ENCODE results near the gene POU5F1.
"Not testable (repeated sequence)": the region's sequence is repeated elsewhere in the genome, so short reads cannot be mapped to it uniquely, and the experiment has no call there.

POU5F1 gene

GRCh38 chr6:31190488-31190887, 20.0 kb upstream of the POU5F1 start:
- no peak for FAIRE-seq

- not testable (repeated sequence) for FAIRE-seq
Measured at GRCh38 chr6:31189223-31189622, 18.7 kb upstream of the POU5F1 start.

DNA sequence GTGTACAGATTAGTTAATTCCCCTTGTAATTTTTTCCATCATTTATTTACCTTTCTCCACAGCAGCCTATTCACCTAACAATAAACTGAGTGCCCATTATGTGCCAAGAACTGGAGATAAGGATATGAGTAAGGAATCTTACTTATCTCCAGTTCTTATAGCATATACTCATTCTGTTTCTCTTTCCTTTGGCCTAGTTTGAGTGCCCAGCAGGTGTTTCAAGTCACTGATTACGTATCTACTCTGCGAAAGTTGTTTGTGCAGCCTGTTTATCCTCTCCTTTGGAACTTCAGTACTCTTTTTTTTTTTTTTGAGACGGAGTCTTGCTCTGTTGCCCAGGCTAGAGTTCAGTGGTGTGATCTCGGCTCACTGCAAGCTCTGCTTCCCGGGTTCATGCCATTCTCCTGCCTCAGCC, 17.3 kb upstream of the POU5F1 start:
- no peak for FAIRE-seq

- FAIRE-seq: no peak
Measured at GRCh38 chr6:31186052-31186734, 15.7 kb upstream of the POU5F1 start.

- FAIRE-seq: not testable (repeated sequence)
Measured at GRCh38 chr6:31185695-31186051, 15.2 kb upstream of the POU5F1 start.

DNA sequence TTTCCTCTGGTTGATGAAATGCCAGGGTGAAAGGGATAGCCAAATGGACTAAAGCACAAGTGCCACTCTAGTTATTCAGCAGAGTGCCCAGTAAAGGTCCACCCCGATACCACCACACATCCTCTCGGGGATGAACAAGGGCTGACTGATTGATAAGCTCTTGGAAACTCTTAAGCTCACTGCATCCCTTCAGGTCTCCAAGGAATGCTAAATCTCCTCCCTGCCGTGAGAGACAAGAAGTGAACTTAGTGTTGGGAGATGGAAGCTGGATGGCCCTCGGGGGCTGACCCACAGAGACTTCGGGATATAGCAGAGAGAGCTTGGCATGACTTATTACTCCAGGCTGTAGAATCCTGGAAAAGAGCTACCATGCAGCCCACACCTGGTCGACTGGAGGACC, 13.4 kb upstream of the POU5F1 start:
- FAIRE-seq: not testable (repeated sequence)

- not testable (repeated sequence) for FAIRE-seq
Measured at GRCh38 chr6:31183287-31183686, 12.8 kb upstream of the POU5F1 start.

DNA sequence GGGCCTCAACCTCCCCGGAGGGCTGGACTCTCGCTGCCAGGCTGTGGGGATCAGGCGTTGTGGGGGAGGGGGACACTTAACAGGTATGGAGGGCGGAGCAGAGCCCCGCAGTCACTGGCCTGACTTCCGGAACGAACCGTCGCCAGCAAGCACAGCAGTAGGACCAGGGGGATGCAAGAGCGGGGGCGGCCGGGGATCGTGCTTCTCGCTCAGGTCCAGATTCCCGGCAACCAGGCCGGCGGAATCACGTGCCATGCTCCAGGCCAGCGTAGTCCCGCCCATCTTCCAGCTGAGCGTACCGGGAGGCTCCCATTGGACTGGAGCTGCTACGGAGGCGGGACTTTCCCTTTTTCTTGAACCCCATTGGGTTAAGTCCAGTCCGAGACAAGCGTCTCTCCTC, 10.0 kb upstream of the POU5F1 start:
- no peak for FAIRE-seq

DNA sequence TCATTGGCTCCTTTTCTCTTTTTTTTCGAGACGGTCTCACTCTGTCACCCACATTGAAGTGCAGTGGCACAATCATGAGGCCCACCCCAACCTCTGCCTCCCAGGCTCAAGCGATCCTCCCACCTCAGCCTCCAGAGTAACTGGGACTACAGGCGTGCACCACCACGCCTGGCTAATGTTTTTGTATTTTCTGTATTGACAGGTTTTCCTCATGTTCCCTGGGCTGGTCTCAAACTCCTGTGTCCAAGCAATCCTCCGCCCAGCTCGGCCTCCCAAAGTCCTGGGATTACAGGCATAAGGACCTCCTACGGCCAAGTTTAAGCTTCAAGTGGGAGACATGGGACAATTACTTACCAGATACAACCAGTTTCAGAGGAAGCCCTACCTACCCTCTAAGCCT, 9.4 kb upstream of the POU5F1 start:
- FAIRE-seq: no peak

DNA sequence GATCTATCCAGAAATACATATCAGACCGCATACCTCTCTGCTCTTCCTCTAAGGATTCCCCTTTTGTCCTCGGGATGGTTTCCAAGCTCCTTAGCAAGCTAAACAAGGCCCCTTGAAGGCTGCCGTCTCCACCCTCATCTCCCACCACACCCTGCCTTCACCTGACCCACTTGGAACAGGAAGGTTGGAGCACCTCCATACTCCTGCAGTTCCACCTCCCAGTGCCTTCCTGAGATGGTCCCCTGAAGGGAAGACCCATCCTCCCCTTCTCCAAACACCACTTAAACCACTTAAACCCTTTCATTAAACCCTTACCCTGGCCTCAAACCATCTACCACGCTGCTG, 8.5 kb upstream of the POU5F1 start:
- no peak for FAIRE-seq

DNA sequence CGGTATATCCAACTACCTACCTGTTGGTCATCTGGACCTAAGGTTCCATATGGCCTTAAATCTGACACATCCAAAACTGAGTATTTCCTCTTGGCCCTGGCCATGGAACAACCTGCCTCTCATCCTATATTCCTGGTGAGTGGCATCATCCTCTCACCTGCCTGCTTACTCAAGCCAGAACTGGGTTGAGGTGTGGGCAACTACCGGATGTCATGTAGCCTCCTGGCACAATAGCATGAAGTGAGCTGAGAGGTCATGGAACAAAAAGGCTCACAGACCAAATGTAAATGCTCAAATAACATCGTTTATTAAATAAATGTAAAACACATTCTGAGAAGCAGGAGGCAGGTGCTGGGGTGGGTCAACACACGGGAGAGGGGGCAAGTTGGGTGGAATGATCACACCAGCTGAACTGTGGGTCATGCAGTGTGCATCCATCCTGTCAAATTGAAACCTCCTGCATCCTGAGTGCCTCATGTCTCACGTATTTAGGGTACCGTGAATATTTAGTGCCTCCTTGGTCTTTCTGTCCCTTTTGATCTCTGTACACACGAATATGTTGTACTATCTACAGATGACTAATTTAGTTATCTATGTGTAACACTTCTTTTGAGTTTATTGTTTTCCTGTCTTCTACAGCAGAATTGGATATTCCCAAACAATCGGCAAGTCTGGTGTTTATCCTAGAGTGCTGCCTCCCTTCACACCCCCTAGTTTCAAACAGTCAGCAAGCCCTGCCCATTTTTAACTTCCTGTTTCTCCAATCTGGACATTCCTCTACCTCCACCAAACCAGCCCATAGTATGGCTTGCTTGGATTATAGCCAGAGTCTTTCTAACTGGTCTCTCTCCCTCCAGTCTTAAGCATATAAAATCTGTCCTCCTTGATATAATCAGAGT, 7.9 kb upstream of the POU5F1 start:
- no peak for FAIRE-seq

- no peak for FAIRE-seq
Measured at GRCh38 chr6:31175971-31176370, 5.5 kb upstream of the POU5F1 start.

DNA sequence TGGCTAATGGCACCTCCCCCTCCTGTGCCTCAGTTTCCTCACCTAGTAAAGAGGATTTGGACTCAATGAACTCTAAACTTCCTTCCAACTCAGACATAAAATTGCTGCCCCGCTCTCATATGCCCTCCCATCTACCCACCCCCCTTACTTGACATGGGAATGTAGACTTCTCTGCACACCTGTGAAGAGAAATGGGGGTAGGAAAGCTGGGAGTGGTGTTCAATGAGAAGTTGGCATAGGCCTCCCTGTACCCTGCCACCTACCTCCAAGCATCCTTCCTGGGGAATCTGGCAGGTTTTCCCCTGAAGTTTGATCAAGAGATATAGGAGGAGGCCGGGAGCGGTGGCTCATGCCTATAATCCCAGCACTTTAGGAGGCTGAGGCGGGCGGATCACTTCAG, 3.9 kb upstream of the POU5F1 start:
- FAIRE-seq: no peak

- no peak for FAIRE-seq
Measured at GRCh38 chr6:31173406-31173805, 2.9 kb upstream of the POU5F1 start.

GRCh38 chr6:31172973-31173384, 2.5 kb upstream of the POU5F1 start:
- no peak for FAIRE-seq

GRCh38 chr6:31171931-31172905, 1.7 kb upstream of the POU5F1 start:
- no peak for FAIRE-seq

DNA sequence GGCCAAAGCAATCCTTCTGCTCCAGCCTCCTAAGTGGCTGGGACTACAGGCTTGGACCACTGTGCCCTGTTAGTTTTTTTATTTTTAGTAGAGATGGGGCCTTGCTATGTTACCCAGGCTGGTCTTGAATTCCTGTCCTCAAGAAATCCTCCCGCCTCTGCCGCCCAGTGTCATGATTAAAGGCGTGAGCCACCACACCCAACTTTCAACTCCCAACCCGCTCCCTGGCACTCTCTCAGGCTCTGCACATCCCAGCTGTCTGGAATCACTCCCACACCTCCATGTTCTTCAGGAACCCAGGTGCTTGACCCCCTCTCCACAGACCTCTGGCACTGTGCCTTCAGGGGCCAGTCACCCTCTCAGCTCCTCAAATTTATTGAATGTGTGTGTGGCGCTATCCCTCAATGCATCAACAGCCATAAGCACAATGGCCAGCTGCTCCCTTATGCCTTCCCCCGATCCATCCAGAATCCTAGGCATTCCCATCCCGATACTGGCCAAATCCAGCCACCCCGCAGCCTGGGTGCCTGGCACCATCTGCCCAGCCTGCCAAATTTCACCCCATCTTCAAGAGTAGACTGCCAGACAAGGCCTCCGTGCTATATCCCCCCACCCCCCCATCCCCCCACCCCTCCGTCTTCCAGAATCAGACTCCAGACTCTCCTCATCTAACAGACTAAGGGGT, 647 bp upstream of the POU5F1 start:
- FAIRE-seq: no peak

DNA sequence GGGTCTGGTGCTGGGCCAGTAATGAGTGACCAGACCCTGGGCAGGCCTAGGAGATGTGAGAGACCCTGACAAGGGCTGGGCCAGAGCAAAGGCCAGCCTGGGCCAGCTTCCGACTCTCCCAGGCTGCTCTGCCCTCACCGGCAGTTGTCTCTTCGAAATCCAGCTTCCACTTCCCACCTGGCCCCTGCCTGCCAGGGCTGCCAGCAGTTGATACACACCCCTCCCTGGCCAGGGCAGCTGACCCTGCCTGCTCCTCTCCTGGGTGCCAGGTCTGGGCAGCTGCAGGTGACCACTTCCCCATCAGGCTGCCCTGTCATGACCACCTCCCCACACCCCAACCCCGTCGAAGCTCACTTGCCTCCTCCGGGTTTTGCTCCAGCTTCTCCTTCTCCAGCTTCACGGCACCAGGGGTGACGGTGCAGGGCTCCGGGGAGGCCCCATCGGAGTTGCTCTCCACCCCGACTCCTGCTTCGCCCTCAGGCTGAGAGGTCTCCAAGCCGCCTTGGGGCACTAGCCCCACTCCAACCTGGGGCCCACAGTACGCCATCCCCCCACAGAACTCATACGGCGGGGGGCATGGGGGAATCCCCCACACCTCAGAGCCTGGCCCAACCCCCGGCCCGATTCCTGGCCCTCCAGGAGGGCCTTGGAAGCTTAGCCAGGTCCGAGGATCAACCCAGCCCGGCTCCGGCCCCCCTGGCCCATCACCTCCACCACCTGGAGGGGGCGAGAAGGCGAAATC, 453 bp downstream of the POU5F1 start:
- FAIRE-seq: not testable (repeated sequence)

GRCh38 chr6:31169123-31169857, 1.2 kb downstream of the POU5F1 start:
- FAIRE-seq: no peak

GRCh38 chr6:31168606-31169005, 1.9 kb downstream of the POU5F1 start:
- no peak for FAIRE-seq

GRCh38 chr6:31165986-31166385, 4.5 kb downstream of the POU5F1 start:
- FAIRE-seq: no peak

All from islet of Langerhans (tissue), 1 donor.